ENCODE data around the gene CABYR. TPM values are rescaled to one million over a fixed set of nuclear protein-coding genes. Genes with fewer than 3 reads are reported as not detected.
A peak's percentile ranks its signal among the peaks of the same experiment; 100 is the strongest.

Gene CABYR
- total RNA-seq, 1 experiment from 2014 or later, result 3.3 TPM

- intact Hi-C loops (cut with micrococcal nuclease; ENCODE audit: unreplicated experiment), result no loop called here
- Histone ChIP-seq H3K27me3 (replicated peaks; ENCODE audit: control insufficient read depth, insufficient read depth, low read length) (no peaks in the 10 kb centered on the region), H3K36me3 (ENCODE audit: control insufficient read depth, insufficient read depth, low read length) (no peaks in the 10 kb centered on the region), H3K4me1 (no peaks in the 10 kb centered on the region), H3K9me3 (no peaks in the 10 kb centered on the region), H3K4me3 (ENCODE audit: low read depth, low read length) (no peak overlapping the region)
- ChIA-PET POLR2A (no interaction called here), CTCF (interaction anchor here (0.9 to 1.5 kb wide), 7 partner anchors 12 to 312 kb away, joined by 3 to 14 read pairs (median 4); no protein-coding TSS in a partner anchor)
- peak; percentile 57 to 58 for TF ChIP-seq CTCF (IDR thresholded peaks at IDR 0.05; ENCODE audit: insufficient read depth in 1 of 2, low read depth in 1 of 2, low read length in 1 of 2, severe bottlenecking in 1 of 2, unreplicated experiment in 1 of 2)
- H3K4me3 Mint-ChIP-seq (ENCODE audit: unreplicated experiment), result no peak overlapping the region
- no TSS peak for BruUV-seq (replicated peaks)
- no peaks in the 10 kb centered on the region for H3K4me1 Mint-ChIP-seq (ENCODE audit: low read depth, unreplicated experiment)
- no peaks in the 10 kb centered on the region for H3K27me3 Mint-ChIP-seq (ENCODE audit: insufficient read depth, unreplicated experiment)
- H3K27ac Mint-ChIP-seq (ENCODE audit: unreplicated experiment), result no peak overlapping the region
- no peaks in the 10 kb centered on the region for H3K9me3 Mint-ChIP-seq (ENCODE audit: unreplicated experiment)
- H3K36me3 Mint-ChIP-seq (ENCODE audit: insufficient read depth, unreplicated experiment), result no peaks in the 10 kb centered on the region
- peak; percentile 36 to 58 for DNase-seq
Measured at GRCh38 chr18:24176727-24177416, 38.0 kb downstream of the CABYR start.

- BruUV-seq (replicated peaks), result no TSS peak
- Mint-ChIP-seq H3K36me3 (ENCODE audit: insufficient read depth, unreplicated experiment) (no peaks in the 10 kb centered on the region), H3K9me3 (ENCODE audit: unreplicated experiment) (no peaks in the 10 kb centered on the region), H3K27ac (ENCODE audit: unreplicated experiment) (no peak overlapping the region), H3K27me3 (ENCODE audit: insufficient read depth, unreplicated experiment) (no peaks in the 10 kb centered on the region), H3K4me1 (ENCODE audit: low read depth, unreplicated experiment) (no peaks in the 10 kb centered on the region), H3K4me3 (ENCODE audit: unreplicated experiment) (no peak overlapping the region)
- ChIA-PET CTCF (interaction anchor here (1.3 to 1.5 kb wide), 3 partner anchors 94 to 311 kb away, joined by 6 to 14 read pairs (median 8); no protein-coding TSS in a partner anchor), POLR2A (no interaction called here)
- no peak for DNase-seq
- intact Hi-C loops (cut with micrococcal nuclease; ENCODE audit: unreplicated experiment), result no loop called here
- Histone ChIP-seq H3K36me3 (ENCODE audit: control insufficient read depth, insufficient read depth, low read length) (no peaks in the 10 kb centered on the region), H3K4me1 (no peaks in the 10 kb centered on the region), H3K27me3 (replicated peaks; ENCODE audit: control insufficient read depth, insufficient read depth, low read length) (no peaks in the 10 kb centered on the region), H3K9me3 (no peaks in the 10 kb centered on the region), H3K4me3 (ENCODE audit: low read depth, low read length) (no peak overlapping the region)
- TF ChIP-seq CTCF (IDR thresholded peaks at IDR 0.05; ENCODE audit: insufficient read depth in 1 of 2, low read depth in 1 of 2, low read length in 1 of 2, severe bottlenecking in 1 of 2, unreplicated experiment in 1 of 2), result no peak
Measured at GRCh38 chr18:24177499-24178133, 38.8 kb downstream of the CABYR start.

DNA sequence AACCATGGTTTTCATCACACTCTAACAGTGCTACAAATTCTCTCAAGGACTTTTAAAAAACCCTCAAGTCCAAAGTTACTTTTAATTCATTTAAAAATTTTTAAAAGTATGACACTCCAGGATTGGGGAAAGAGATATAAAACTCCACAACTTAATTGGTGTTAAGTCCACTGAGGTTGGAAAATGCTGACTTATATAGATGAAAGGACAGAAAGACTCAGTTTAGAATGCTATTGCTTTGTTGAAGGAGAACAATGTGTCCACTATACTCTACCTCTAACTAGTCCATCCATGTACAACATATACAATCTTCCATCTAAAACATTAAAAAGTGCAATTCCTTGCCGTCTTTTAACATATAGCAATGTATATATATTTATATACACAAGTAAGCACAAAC, 41.2 kb downstream of the CABYR start:
- H3K9me3 ChIP-seq, result no peaks in the 10 kb centered on the region
- H3K4me1 Mint-ChIP-seq (ENCODE audit: low read depth, unreplicated experiment), result no peaks in the 10 kb centered on the region

More for the DNA sequence above, 41.2 kb downstream of the CABYR start:
- Mint-ChIP-seq H3K27me3 (ENCODE audit: insufficient read depth, unreplicated experiment) (no peaks in the 10 kb centered on the region), H3K4me3 (ENCODE audit: unreplicated experiment) (no peak overlapping the region), H3K36me3 (ENCODE audit: insufficient read depth, unreplicated experiment) (no peaks in the 10 kb centered on the region), H3K27ac (ENCODE audit: unreplicated experiment) (no peak overlapping the region), H3K9me3 (ENCODE audit: unreplicated experiment) (no peaks in the 10 kb centered on the region)
- no TSS peak for BruUV-seq (replicated peaks)
- TF ChIP-seq CTCF (IDR thresholded peaks at IDR 0.05; ENCODE audit: insufficient read depth in 1 of 2, low read depth in 1 of 2, low read length in 1 of 2, severe bottlenecking in 1 of 2, unreplicated experiment in 1 of 2), result no peak
- Histone ChIP-seq H3K27me3 (replicated peaks; ENCODE audit: control insufficient read depth, insufficient read depth, low read length) (no peaks in the 10 kb centered on the region), H3K4me3 (ENCODE audit: low read depth, low read length) (no peak overlapping the region), H3K4me1 (no peaks in the 10 kb centered on the region), H3K36me3 (ENCODE audit: control insufficient read depth, insufficient read depth, low read length) (no peaks in the 10 kb centered on the region)
- ChIA-PET CTCF (no interaction called here), POLR2A (no interaction called here)
- no peak for DNase-seq
- intact Hi-C loops (cut with micrococcal nuclease; ENCODE audit: unreplicated experiment), result no loop called here
